RCC 7860 (cell line): Measurements from ENCODE around the gene TM7SF2.

Experiments
- DNase-seq: peaks from one replicate; pipeline ENCODE4 v3.0.0-alpha.2; 2015; ENCODE audit warnings: low spot score
- FAIRE-seq: peaks from 2 replicates; lab custom pipeline; 2012; peaks lifted over from hg19 to GRCh38; lab: Jason Lieb, UNC

The TM7SF2 gene

GRCh38 chr11:65111744-65112545 is at the start of gene TM7SF2:
TM7SF2 (plus strand) TSS chr11:65111872; CDS start chr11:65112016, 144 bp downstream.
- FAIRE-seq (no peak), DNase-seq (peak; percentile 45)

- DNase-seq (no peak), FAIRE-seq (no peak)
Observed at GRCh38 chr11:65063532-65063931, 48.1 kb upstream of the TM7SF2 start.

GRCh38 chr11:65064847-65065240 is 46.8 kb upstream of the TM7SF2 start:
- FAIRE-seq, result no peak
- DNase-seq, result no peak

GRCh38 chr11:65065851-65066250 is 45.8 kb upstream of the TM7SF2 start:
- no peak for DNase-seq
- no peak for FAIRE-seq

- FAIRE-seq, result no peak
- no peak for DNase-seq
Observed at GRCh38 chr11:65066315-65066714, 45.4 kb upstream of the TM7SF2 start.

GRCh38 chr11:65066805-65067291 is 44.8 kb upstream of the TM7SF2 start:
- FAIRE-seq (no peak), DNase-seq (no peak)

- FAIRE-seq (no peak), DNase-seq (no peak)
Observed at GRCh38 chr11:65067446-65067845, 44.2 kb upstream of the TM7SF2 start.

- FAIRE-seq (no peak), DNase-seq (no peak)
Observed at GRCh38 chr11:65069217-65069616, 42.5 kb upstream of the TM7SF2 start.

GRCh38 chr11:65071907-65072630 is 39.6 kb upstream of the TM7SF2 start:
- DNase-seq (no peak), FAIRE-seq (no peak)

- FAIRE-seq, result no peak
- no peak for DNase-seq
Observed at GRCh38 chr11:65072631-65072966, 39.1 kb upstream of the TM7SF2 start.

GRCh38 chr11:65077451-65077850 is 34.2 kb upstream of the TM7SF2 start:
- FAIRE-seq, result no peak
- DNase-seq, result no peak

- DNase-seq, result peak; percentile 13
- FAIRE-seq, result no peak
Observed at GRCh38 chr11:65078151-65078550, 33.5 kb upstream of the TM7SF2 start.

- FAIRE-seq (no peak), DNase-seq (no peak)
Observed at GRCh38 chr11:65078786-65079342, 32.8 kb upstream of the TM7SF2 start.

- FAIRE-seq, result no peak
Observed at GRCh38 chr11:65083134-65083833, 28.4 kb upstream of the TM7SF2 start.

GRCh38 chr11:65083834-65084597 is 27.7 kb upstream of the TM7SF2 start, which contains the start of the genes CDCA5 and ZFPL1:
CDCA5 (minus strand) TSS chr11:65084040; CDS start chr11:65083978, 62 bp downstream.
ZFPL1 (plus strand) TSS chr11:65084222; CDS start chr11:65084699, 477 bp downstream.
- DNase-seq (peak; percentile 85), FAIRE-seq (no peak)

More at GRCh38 chr11:65083134-65083833, 28.4 kb upstream of the TM7SF2 start:
- no peak for DNase-seq

GRCh38 chr11:65084598-65085375 is 26.9 kb upstream of the TM7SF2 start:
- no peak for FAIRE-seq
- DNase-seq, result no peak

- no peak for FAIRE-seq
- DNase-seq, result no peak
Observed at GRCh38 chr11:65085446-65085845, 26.2 kb upstream of the TM7SF2 start.

GRCh38 chr11:65086809-65087208 is 24.9 kb upstream of the TM7SF2 start:
- FAIRE-seq, result no peak
- DNase-seq, result no peak

GRCh38 chr11:65087216-65087615 is 24.5 kb upstream of the TM7SF2 start:
- FAIRE-seq (no peak), DNase-seq (no peak)
